GM12891 (cell line): ENCODE measurements around the gene ASMTL. TPM values are rescaled to one million over a fixed set of nuclear protein-coding genes. Genes with fewer than 3 reads are reported as not detected.
"Not testable (repeated sequence)": the region's sequence is repeated elsewhere in the genome, so short reads cannot be mapped to it uniquely, and the experiment has no call there.

Experiments used
- DNase-seq: peaks from one replicate; pipeline ENCODE4 v3.0.0; 2011; ENCODE audit warnings: low spot score; ENCODE audit not compliant: insufficient read length
- FAIRE-seq: peaks from 2 replicates; lab custom pipeline; 2011; peaks lifted over from hg19 to GRCh38; lab: Jason Lieb, UNC
- PAX5 ChIP-seq: IDR thresholded peaks from 2 replicates; pipeline ENCODE4 v1.6.1; 2011; ENCODE audit warnings: low read length, moderate library complexity, mild to moderate bottlenecking; ENCODE audit not compliant: insufficient read depth, severe bottlenecking
- POLR2A ChIP-seq: IDR thresholded peaks from 2 replicates; pipeline ENCODE4 v1.6.1; 2011; ENCODE audit warnings: low read depth, low read length, control low read depth
- POLR2AphosphoS5 ChIP-seq: IDR thresholded peaks from 2 replicates; pipeline ENCODE4 v1.6.1; 2011; ENCODE audit warnings: low read depth, low read length, control low read depth
- POU2F2 ChIP-seq: IDR thresholded peaks from 2 replicates; pipeline ENCODE4 v1.6.1; 2011; ENCODE audit warnings: low read depth, mild to moderate bottlenecking, control low read depth, low read length, moderate library complexity
- SPI1 ChIP-seq: IDR thresholded peaks from 2 replicates; pipeline ENCODE4 v1.6.1; 2011; ENCODE audit warnings: low read depth, low read length, control low read depth
- TAF1 ChIP-seq: IDR thresholded peaks from 2 replicates; pipeline ENCODE4 v1.6.1; 2011; ENCODE audit warnings: low read depth, low read length, control low read depth
- polyA plus RNA-seq: library from polyadenylated mRNA; unstranded; fragments of >200 nt; gene quantifications from one replicate; pipeline ENCODE4 v1.2.1, GENCODE V29; 2012; ENCODE audit warnings: low read depth, missing spikeins, inconsistent platforms; ENCODE audit not compliant: missing spikeins

ASMTL gene, protein sequence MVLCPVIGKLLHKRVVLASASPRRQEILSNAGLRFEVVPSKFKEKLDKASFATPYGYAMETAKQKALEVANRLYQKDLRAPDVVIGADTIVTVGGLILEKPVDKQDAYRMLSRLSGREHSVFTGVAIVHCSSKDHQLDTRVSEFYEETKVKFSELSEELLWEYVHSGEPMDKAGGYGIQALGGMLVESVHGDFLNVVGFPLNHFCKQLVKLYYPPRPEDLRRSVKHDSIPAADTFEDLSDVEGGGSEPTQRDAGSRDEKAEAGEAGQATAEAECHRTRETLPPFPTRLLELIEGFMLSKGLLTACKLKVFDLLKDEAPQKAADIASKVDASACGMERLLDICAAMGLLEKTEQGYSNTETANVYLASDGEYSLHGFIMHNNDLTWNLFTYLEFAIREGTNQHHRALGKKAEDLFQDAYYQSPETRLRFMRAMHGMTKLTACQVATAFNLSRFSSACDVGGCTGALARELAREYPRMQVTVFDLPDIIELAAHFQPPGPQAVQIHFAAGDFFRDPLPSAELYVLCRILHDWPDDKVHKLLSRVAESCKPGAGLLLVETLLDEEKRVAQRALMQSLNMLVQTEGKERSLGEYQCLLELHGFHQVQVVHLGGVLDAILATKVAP
- polyA plus RNA-seq = 59.7 TPM

- TF ChIP-seq SPI1 = no peak
- TF ChIP-seq POLR2A = peak; percentile 95
- peak; percentile 95 for TF ChIP-seq POLR2AphosphoS5
- TF ChIP-seq POU2F2 = peak; percentile 76
- peak; percentile 95 for TF ChIP-seq TAF1
- TF ChIP-seq PAX5 = peak; percentile 88
- DNase-seq (peak; percentile 91), FAIRE-seq (peak; percentile 100)
Observed at GRCh38 chrX:1452516-1453394, at the start of gene ASMTL. Gene ASMTL (minus strand): TSS chrX:1452909. CDS start chrX:1452840, 69 bp downstream.

DNA sequence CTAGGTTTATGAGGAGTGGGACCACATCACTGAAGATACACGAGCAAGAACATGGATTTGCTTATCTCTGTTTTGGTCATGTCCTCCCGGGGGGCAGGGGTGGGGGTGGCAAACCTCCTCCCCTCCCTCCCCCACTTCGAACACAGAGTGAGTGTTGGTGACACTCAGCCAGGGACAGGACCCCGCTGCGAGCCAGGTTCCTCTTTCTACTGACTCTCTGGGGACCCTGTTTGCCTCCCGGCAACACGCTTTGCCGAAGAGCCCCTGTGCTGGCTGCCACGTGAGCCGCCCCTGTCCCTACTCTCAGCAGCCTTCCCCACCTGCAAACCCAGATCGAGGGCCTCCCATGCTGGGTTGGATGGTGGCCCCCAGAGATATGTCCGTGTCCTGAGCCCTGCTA lies 49.5 kb upstream of the ASMTL start:
- FAIRE-seq = peak; percentile 95
- no peak for TF ChIP-seq POLR2AphosphoS5
- TF ChIP-seq POLR2A = no peak
- TF ChIP-seq POU2F2 = peak; percentile 52; the same call in 1 of the 2 replicates
- TF ChIP-seq SPI1 = peak; percentile 80

DNA sequence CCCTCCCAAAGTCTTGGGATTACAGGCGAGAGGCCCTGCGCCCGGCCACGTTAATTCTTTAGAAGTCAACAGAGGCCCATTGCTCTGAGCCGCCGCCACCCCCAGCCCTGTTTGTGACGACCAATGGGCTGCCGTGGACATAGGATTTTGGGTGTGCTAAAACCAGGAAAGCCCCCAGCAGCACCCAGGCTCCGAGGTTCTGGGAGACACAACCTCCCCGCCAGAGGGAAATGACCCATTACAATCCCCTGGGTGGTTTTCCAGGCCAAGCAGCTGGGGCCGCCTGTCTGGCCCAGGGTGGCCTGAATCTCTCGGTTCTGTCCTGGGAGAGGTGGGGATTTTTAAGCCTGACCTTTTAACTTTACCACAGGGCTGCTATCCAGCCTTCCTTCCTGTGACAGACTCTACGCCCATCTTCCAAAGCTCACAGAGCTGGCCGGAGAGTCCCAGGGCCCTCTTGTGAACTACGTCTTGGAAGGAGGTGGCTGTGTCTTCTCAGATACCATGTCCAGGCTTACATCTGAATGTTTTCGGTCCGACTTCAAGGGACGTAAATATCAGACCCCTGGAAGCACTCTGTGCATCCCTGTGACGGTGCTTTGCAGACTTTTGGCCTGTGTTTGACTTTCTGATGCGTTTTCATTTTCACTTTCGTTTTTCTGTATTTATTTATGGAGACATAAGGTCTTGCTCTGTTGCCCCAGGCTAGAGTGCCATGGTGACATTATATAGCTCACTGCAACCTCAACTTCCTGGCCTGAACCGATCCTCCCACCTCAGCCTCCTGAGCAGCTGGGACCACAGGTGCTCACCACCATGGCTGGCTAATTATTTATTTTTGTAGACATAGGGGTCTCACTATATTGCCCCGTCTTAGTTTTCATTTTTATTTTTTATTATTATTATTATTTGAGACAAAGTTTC lies 48.3 kb upstream of the ASMTL start:
- no peak for TF ChIP-seq TAF1
- TF ChIP-seq PAX5 = peak; percentile 75
- TF ChIP-seq POU2F2 = peak; percentile 42; the same call in 1 of the 2 replicates
- TF ChIP-seq POLR2A = no peak; the same call in 1 of the 2 replicates
- peak; percentile 47; the same call in 1 of the 2 replicates for TF ChIP-seq POLR2AphosphoS5
- peak; percentile 22; the same call in 1 of the 2 replicates for TF ChIP-seq SPI1
- FAIRE-seq = peak; percentile 98
- DNase-seq = peak; percentile 50

More for the DNA sequence above, 49.5 kb upstream of the ASMTL start:
- peak; percentile 37 for DNase-seq

DNA sequence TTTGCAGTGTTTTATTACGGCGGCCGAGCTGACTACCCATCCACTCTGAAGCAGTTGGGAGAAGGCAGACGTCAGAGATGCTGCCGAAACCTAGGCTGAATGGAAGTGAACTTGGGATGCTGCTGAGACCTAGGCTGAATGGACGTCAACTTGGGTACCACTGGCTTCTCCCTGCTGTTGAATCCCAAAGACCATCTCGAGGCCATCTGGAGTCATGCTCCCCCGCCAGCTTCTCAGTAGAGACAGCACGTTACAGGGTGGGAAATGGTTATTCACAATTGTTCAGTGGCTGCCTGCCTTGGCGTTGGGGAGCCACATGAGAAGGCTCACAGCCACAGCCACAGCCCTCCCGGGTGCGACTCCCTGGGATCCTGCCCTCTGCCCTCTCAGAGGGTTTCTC lies 43.4 kb upstream of the ASMTL start:
- FAIRE-seq (no peak), DNase-seq (no peak)
- TF ChIP-seq SPI1 (no peak), TAF1 (no peak), POLR2A (0 out of 2 replicates have a peak, but pooled peaks have one; percentile 1), PAX5 (no peak), POLR2AphosphoS5 (no peak), POU2F2 (no peak)

- FAIRE-seq = peak; percentile 89
- TF ChIP-seq POLR2AphosphoS5 (peak; percentile 82), SPI1 (peak; percentile 62), POU2F2 (peak; percentile 35; the same call in 1 of the 2 replicates), POLR2A (peak; percentile 75), TAF1 (peak; percentile 83), PAX5 (no peak)
Observed at GRCh38 chrX:1493877-1494510, 41.3 kb upstream of the ASMTL start.

GRCh38 chrX:1493412-1493811 lies 40.7 kb upstream of the ASMTL start:
- DNase-seq = no peak
- TF ChIP-seq POU2F2 = no peak
- FAIRE-seq = no peak

More at GRCh38 chrX:1493877-1494510, 41.3 kb upstream of the ASMTL start:
- no peak for DNase-seq

- no peak for TF ChIP-seq POLR2AphosphoS5
- TF ChIP-seq POU2F2 = no peak
- no peak for TF ChIP-seq TAF1
- no peak for TF ChIP-seq PAX5
- no peak for TF ChIP-seq SPI1
- TF ChIP-seq POLR2A = no peak
- DNase-seq (no peak), FAIRE-seq (peak; percentile 88)
Observed at GRCh38 chrX:1492421-1493012, 39.8 kb upstream of the ASMTL start.

DNA sequence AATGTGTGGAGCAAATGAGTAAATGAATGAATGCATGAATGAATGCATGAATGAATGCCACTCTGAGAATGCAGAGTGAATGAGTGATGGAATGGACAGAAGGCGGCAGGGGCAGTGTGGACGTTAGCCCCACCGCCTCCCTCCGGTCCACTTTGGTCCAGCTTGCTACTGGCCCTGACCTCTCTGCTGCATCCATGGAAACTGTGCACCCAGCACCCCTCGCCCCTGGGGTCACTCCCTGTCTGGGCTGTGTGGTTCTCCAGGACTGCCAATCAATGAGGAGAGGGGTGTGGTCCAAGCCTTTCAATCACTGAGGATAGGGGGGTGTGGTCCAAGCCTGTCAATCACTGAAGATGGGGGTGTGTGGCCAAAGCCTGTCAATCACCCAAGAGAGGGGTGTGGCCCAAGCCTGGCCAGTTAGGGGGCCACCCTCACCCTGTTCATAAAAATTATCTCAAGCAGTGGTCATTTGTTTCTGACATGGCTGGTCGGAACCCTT lies 39.2 kb upstream of the ASMTL start:
- FAIRE-seq (no peak), DNase-seq (peak; percentile 67)
- no peak for TF ChIP-seq SPI1
- no peak for TF ChIP-seq PAX5
- no peak for TF ChIP-seq TAF1
- TF ChIP-seq POLR2AphosphoS5 = no peak
- TF ChIP-seq POU2F2 = no peak; the same call in 1 of the 2 replicates
- TF ChIP-seq POLR2A = no peak; the same call in 1 of the 2 replicates

DNA sequence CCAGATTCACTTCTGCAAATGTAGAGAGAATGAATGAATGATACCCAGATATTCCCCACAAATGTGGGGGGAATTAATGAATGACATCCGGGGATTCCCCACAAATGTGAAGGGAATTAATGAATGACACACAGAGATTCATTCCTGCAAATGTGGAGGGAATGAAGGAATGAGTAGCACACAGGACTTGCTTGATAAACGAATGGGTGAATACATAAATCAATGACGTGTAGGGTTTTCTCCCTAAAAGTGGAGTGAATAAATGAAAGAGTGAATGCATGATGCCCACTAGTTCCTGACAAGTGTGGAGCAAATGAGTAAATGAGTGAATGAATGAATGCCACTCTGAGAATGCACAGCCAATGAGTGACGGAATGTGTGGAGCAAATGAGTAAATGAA lies 38.5 kb upstream of the ASMTL start:
- not testable (repeated sequence) for DNase-seq, FAIRE-seq

GRCh38 chrX:1490723-1491122 lies 38.0 kb upstream of the ASMTL start:
- not testable (repeated sequence) for DNase-seq, FAIRE-seq

DNA sequence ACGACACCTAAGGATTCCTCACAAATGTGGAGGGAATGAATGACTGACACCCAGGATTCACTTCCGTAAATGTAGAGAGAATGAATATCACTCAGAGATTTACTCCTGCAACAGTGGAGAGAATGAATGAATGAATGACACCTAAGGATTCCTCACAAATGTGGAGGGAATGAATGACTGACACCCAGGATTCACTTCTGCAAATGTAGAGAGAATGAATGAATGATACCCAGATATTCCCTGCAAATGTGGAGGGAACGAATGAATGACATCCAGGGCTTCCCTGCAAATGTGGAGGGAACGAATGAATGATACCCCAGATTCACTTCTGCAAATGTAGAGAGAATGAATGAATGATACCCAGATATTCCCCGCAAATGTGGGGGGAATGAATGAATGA lies 36.6 kb upstream of the ASMTL start:
- DNase-seq = not testable (repeated sequence)
- FAIRE-seq = peak; percentile 83
